ENCODE results near the gene TRNP1.
A peak's percentile ranks its signal among the peaks of the same experiment; 100 is the strongest.
"Not testable (repeated sequence)": the region's sequence is repeated elsewhere in the genome, so short reads cannot be mapped to it uniquely, and the experiment has no call there.

The TRNP1 gene, protein sequence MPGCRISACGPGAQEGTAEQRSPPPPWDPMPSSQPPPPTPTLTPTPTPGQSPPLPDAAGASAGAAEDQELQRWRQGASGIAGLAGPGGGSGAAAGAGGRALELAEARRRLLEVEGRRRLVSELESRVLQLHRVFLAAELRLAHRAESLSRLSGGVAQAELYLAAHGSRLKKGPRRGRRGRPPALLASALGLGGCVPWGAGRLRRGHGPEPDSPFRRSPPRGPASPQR

DNA sequence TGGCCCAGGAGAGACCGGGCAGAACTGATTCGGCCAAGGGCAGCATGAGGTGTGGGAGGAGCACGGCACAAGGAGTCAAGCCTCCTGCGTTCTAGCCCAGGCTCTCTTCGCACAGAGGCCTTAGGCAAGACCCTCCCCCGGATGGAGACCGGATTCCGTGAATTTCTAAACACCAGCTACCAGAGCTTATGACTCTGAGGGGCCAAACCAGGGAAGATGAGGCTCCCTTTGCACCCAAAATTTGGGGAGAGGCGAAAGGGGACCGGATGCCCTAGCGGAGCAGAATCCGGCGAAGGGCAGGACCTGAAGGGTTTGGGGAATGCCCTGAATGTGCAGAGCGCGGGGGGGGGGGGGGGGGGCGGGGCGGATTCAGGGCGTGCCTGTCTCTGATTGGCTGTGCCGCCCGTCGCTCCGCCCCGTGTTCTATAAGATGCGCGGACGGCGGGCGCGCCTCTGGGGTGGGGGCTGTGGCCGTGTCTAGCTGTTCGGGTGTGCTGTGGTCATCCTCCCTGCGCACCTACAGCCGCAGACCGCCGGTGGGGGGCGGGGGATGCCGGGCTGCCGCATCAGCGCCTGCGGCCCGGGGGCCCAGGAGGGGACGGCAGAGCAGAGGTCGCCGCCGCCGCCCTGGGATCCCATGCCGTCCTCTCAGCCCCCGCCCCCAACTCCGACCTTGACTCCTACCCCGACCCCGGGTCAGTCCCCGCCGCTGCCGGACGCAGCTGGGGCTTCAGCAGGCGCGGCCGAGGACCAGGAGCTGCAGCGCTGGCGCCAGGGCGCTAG is at the start of gene TRNP1:
Gene TRNP1 (plus strand): TSS at position 456 of the 783 bp plus-strand sequence. CDS start 95 bp downstream, at position 551.
- DNase-seq (ENCODE audit: low spot score): peak; percentile 65

DNA sequence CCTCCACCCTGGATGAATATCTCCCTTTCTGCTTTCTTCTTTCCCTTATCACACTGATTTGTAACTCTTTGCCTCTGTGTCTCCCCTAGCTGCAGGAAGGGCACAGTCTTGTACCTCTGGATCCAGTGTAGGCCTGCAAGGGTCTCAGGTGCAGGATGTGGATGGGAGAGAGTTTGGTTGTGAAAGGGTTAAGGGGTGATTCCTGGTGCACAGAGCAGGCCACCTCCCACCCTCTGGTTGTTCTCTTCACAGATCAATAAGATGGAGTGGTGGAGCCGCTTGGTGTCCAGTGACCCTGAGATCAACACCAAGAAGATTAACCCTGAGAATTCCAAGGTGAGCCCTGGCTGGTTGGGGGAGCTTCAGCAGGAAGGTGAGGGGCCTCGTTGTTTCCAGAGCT is 48.4 kb upstream of the TRNP1 start:
- DNase-seq (ENCODE audit: low spot score): no peak

DNA sequence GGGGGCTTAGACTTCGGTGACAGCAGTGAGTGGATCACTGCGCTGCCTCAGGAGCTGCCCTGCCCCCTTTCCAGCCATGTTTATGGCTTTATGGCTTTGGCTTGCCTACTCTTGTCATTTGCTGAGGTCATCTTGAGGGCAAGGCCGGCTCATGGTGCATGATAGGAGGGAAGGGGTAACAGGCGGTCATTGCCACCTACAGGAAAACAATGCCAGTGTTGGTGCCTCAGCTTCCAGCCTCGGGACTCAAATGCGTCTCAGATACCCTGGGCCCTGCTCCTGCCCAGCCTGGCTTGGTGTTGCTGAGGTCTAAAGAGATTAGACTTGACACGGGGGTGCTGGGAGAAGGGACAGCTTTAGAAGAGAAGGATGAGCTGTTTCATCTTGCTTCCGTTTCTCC is 47.8 kb upstream of the TRNP1 start:
- no peak for DNase-seq (ENCODE audit: low spot score)

DNA sequence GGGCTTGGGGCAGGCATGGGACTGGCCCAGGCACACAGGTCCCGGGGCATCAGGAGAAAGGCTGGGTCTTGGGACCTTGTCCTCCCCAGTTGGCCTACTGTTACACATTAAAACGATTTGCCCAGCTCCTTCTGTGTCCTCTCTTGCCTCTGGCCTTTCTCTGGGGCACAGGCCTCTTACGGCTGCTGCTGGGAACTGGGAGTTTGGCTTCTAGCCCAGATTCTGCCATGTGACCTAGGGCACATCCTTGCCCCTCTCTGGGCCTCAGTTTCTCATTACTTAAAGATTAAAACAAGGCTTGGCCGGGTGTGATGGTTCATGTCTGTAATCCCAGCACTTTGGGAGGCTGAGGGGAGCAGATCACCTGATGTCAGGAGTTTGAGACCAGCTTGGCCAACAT is 47.2 kb upstream of the TRNP1 start:
- DNase-seq (ENCODE audit: low spot score): no peak

DNA sequence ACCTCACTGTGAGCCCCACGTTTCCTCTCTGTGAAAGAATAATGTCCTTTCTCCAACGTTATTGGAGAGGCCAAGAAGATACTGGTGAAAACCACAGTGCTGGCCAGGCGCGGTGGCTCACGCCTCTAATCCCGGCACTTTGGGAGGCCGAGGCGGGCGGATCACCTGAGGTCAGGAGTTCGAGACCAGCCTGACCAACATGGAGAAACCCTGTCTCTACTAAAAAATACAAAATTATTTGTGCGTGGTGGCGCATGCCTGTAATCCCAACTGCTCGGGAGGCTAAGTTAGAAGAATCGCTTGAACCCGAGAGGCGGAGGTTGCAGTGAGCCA is 44.8 kb upstream of the TRNP1 start:
- not testable (repeated sequence) for DNase-seq (ENCODE audit: low spot score)

DNA sequence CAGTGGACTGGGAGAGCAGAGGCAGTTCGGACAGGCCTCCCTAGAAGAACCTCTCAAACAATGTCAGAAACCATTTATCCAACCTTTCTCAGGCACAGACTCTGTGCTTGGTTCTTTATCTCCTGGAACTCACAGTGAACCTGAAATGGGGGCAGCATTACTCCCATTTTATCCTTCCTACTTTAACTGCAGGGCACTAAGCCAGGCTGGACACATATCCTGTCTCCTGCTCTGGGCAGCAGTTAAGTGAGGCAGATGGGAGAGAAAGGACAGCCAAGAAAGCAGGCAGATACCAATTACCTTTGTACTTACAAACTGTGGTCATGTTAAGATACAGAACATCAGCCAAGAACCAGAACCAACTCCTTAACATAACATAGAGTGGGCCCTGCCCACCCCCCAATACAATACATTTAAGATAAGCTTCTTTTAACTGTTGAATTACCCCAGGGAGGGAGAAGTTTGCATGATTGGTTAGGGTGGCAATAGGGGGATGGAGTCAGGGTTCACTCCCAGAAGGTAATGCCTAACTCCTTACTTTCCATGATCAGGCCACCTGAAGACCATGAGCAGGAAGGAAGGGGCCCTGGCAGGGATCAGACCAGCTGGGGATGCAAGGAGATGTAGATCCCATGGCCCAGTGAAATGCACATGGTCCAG is 44.1 kb upstream of the TRNP1 start:
- no peak for DNase-seq (ENCODE audit: low spot score)

DNA sequence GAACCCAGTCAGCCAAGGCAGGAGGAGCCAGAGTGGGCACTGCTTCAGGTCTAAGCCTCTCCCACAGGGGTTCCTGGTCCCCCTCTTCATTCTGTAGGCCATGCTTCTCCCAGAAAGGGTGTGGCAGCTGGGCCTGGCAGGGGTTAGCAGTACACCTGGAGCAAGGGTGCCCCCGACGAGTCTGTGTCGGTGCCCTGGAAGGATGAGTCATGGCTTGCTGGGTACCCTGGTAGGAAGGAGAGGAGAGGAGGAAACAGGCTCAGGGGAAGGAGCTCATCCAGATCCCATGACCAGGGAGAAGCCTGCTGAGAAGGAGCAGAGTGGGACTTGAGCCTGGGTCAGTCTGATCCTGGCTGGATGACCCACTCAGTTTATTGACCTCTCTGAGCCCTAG is 43.6 kb upstream of the TRNP1 start:
- no peak for DNase-seq (ENCODE audit: low spot score)

DNA sequence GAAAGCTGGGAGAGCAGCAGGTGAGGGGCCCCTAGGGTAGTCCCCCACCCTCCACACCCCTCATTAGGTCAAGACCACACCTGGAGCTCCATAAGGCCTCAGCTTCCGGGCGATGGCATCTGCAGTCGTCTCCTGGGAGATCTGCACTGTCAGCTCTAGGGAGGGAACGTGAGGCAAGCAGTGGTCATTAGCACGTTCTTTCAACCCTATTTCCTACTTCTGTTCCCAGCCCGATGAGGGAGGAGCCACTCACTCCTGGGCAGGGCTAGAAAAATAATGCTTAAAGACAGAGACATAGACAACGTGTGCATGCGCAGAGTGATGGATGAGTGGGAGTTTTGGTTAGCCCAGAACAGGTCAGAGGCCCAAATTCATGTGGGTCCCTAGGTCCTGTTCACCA is 42.9 kb upstream of the TRNP1 start:
- DNase-seq (ENCODE audit: low spot score): no peak

DNA sequence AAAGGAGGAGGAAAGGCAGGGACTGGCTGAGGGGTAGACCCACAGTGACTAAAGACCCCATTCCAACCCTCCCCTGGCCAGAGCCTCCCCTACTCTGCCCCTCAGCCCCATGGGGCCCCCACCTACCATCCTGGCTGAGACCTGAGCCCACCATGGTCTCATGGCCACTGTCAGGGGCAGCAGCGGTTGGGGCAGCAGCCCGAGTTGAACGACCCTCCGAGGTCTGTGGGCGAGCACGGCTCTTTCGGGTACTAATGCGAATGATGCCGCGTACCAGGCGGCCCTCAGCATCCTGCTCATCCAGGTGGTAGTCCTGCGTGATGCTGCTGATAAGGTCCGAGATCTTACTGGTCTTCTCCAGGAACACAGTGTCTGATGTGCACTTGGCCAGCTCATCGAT is 42.3 kb upstream of the TRNP1 start:
- no peak for DNase-seq (ENCODE audit: low spot score)

DNA sequence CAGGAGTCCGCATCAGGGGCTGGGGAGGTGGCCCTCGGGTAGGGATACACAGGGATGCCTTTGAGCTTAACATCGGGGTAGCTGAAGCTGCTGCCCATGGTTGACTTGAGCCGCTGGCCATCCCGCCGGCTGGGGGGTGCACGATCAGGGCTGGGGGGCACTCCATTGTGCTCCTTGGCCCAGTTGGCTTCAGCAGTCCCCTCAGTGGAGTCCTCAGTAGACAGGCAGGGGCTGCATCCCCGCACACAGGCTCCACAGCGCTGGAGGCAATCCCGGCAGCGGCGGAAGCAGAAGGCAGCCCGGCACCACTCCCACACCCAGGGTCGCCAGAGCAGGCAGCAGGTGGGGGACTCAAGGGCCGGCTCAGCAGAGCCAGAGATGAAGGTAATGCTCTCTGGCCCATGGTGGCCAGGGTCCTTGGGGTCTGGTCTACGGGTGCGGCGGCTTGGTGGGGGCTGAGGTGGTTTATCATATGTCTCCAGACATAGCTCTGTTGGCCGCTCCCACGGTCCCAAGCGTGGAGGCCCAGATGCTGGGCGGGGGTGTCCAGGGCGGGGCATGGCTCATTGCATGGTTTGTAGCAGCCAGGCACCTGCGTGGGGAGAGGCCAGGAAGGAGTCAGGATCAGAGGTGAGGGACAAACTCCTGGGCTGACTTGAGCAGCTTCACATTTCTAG is 41.5 kb upstream of the TRNP1 start:
- no peak for DNase-seq (ENCODE audit: low spot score)

DNA sequence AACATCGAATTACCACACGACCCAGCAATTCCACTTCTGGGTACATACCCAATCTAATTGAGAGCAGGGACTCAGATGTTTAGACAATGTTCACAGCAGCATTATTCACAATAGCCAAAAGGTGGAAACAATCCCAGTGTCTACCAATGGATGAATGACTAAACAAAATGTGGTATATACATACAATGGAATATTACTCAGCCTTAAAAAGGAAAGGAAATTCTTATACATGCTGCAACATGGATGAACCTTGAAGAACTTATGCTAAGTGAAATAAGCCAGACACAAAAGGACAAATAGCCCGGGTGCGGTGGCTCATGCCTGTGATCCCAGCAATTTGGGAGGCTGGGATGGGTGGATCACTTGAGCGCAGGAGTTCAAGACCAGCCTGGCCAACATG is 40.1 kb upstream of the TRNP1 start:
- DNase-seq (ENCODE audit: low spot score): no peak

DNA sequence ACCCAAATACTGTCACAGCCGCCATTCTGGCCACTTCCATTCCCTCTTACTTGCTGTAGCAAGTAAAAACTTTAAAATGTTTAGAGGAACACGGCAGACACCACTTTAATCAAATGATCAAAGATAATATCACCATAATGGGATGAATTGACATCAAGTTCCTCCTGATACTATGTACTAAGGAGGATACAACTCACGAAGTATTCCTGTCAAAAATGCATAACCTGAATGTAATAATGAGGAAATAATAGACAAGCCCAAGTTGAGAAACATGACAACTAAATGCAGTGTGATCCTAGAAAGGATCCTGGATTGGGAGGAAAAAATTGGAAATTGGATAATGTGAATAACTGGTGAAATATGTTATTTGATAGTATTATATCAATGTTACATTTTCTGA is 37.2 kb upstream of the TRNP1 start:
- DNase-seq (ENCODE audit: low spot score): no peak

DNA sequence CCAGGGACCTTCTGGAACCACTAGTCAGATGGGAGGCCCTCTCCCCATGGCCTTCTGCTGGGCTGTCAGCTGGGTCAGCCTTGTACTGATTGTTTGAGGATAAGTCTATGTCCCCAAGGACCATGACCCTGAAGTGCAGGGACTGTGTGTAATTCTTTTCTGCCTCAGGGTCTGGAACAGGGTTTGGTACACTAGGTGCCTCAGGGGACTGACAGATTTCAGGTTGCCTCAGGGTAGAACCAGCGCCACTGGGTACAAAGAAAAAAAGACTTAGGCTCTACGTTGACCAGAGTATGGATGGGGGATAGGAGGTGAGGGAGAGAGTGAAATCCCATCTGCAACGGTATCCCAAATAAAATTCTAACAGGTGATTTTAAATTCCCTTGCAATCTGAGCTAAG is 36.2 kb upstream of the TRNP1 start:
- no peak for DNase-seq (ENCODE audit: low spot score)

DNA sequence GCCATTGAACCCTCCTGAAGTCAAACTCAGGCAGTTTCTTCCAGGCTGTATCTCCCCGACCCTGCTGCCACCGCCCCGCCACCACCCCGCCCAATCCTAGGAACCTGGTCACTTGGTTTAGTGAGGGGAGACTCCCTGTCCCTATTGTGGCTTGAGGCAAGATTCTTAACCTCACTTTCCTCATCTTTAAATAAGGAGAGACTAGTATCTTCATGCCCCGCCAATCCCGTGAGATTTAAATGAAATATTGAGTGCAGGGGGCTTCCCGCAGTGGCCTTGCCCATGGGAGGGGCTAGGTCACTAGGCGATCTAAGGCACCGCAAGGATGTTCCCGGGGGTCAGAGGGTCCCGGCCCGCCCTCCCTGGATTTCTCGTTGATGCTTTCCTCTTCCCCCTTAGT is 34.2 kb upstream of the TRNP1 start:
- no peak for DNase-seq (ENCODE audit: low spot score)

DNA sequence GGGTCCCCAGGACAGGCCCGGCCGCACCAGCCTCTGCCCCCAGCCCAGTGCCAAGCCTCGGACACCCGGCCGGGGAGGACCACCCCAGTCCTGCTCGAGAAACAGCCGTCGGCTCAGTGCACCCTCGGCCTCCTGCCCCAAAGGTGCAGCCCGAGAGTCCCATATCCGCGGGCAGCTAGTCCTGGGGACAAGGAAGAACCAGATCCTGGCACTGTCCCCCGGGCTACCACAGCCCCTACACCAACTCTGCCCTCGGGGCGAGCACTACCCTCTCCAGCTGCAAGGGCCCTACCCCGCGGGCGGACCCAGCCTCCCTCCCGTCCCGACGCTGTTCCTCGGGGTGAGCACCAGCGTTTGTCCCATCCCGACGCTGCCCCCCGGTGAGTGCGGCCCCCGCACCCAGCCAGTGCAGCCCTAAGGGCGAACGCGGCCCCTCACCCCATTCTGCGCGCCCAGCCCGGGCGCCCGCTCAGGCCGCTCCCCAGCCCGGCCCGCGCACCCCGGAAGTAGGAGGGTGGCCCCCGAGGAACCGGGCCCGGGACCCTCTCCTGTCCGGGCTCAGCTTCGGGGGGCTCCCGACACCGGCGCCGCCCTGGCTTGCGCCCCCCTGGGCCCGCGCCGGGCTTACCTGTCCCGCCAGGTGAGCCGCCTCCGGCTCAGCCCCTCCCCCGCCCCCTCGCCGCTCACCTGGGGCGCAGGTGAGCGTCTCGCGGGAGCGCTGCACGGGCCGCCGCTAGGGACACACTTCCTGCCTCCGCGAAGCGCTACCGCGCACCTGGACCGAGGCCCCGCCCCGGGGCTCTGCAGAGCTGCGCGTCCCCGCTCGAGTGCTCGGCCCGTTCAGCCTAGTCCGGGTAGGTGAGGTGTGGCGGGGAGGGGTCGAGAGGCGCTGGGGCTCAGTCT is 33.5 kb upstream of the TRNP1 start, which contains the start of gene KDF1:
Gene KDF1 (minus strand): TSS at position 747 of the 903 bp plus-strand sequence. CDS start 8,088 bp downstream, outside the sequence.
- peak; percentile 43 for DNase-seq (ENCODE audit: low spot score)

DNA sequence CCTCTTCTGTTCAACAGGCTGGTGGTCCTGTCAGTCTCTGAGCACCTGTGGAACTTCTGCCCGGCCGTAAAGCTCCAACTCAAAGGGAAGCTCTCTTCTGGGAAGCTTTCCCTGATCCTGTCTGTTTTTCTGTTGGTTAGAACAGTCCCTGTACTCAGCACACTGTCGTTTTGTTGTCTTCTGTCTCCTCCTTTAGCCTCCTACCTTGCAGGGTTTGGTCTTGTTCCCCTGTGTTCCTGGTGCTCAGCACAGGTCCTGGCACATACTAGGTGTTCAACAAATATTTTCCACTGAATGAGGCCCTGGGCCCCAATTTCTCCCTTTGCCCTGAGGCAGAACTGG is 32.9 kb upstream of the TRNP1 start:
- no peak for DNase-seq (ENCODE audit: low spot score)

DNA sequence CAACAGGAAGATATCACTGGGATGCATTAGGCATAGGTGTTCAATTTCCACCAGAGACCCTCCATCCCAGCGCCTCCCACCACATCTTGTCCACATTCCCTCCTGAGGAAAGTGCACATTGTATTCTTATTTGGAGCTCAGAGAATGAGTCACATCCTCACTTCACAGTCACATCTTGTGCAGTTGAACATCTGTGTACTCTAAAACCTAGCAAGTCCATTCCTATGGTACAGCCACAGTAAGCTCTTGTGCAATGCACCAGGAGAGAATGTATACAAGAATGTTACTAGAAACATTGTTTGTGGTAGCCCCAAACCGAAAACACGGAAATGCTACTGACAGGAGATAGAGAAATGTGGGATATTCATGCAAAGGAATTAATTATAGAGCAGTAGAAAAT is 31.7 kb upstream of the TRNP1 start:
- DNase-seq (ENCODE audit: low spot score): no peak

DNA sequence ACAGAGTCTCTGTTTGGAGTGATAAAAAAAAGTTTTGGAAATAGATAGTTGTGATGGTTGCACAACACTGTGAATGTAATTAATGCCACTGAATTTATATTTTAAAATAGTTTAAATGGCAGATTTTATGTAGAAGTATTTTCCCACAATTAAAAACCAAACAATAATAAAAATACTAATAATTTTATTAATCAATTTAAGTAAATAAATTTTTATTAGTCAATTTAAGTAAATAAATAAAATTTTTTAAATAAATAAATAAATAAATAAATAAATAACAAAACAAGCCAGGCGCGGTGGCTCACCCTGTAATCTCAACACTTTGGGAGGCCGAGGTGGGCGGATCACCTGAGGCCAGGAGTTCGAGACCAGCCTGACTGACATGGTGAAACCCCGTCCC is 28.3 kb upstream of the TRNP1 start:
- DNase-seq (ENCODE audit: low spot score): no peak

DNA sequence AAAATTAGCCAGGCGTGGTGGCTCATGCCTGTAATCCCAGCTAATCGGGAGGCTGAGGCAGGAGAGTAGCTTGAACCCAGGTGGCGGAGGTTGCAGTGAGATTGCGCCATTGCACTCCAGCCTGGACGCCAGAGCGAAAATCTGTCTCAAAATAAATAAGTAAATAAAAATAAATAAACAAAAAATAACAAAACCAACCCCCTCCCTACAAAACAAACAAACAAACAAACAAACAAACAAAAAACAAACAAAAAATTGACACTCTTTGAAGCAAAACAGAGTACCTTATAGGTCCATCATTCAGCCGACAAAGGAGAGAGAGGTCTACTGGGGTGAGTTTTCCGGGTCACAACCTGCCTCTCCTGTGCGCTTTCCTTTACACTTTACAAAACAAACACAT is 27.9 kb upstream of the TRNP1 start:
- no peak for DNase-seq (ENCODE audit: low spot score)

DNA sequence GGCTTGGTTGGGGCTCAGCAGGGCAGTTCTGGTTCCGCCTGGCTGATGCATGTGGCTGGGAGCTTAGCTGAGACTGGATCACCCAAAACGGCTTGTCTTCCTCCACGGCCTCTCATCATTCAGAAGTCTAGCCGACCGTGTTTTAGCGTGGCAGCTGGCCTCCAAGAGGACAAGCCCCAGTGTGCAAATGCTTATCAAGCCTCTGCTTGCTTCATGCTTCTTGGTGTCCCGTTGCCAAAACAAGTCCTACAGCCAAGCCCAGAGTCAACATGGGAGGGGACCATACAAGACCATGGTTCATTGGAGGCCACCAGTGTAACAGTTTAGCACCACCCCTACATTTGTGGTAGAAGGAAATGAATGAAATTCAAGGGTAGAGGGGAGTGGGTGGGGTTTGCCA is 22.7 kb upstream of the TRNP1 start:
- no peak for DNase-seq (ENCODE audit: low spot score)

DNA sequence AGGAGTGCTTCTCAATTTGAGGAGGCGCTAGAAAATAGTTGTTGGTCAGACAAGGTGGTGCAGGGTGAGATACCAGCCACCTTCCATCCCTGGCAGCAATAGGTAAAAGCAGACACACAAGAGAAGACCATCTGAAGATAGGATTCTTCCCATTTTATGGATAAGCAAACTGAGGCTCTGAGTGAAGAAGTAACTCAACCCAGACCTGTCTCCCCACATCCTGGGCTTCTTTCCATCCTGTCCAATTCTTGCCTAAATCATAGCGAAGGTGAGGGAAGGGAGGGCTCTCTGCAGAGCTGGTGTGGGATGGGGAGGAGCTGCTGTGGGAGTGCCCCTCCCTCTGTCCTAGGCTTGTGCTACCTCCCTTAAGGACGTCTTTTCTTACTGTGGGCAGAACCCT is 21.9 kb upstream of the TRNP1 start:
- DNase-seq (ENCODE audit: low spot score): no peak

DNA sequence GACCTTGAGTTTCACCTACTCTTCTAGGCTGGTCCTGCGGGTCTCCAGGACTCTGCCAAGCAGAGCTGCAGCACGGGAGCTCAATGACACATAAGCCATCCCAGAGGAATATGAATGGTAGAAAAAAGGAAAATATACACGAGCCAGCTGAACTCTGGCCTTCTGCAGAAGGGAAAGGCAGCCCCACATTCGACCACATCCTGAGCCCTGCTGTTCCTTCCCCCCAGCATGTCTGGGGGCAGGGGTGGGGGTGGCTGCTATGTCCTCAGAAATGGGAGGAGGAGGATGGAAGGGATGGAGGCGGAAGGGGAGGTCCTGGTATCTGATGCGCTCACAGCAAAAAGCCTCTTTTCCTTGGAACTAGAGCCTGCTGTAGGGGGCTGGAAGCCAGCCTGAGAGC is 21.1 kb upstream of the TRNP1 start:
- no peak for DNase-seq (ENCODE audit: low spot score)

Measured in NAMALWA (cell line).